Stimulated activated naive CD8-positive, alpha-beta T cell treated with anti-CD3 and anti-CD28 coated beads, Interleukin-15, amount 100 ng/mL, for 72 hours (primary cell): ENCODE data around the gene ACTL6B.
A peak's percentile ranks its signal among the peaks of the same experiment; 100 is the strongest.

Source experiments
- ATAC-seq: fragments of 150-1000 bp; cut with Tn5 transposase; 2 replicates; pipeline ENCODE4 v1.10.0; 2021; ENCODE audit warnings: mild to moderate bottlenecking, moderate library complexity
- DNase-seq, 2 donors: peaks; one replicate each; pipeline ENCODE4 v3.0.0; 2021 to 2022
- H3K27ac Mint-ChIP-seq, 2 donors: one replicate each; pipeline ENCODE4 v1.8.0; 2022; ENCODE audit warnings: mild to moderate bottlenecking in 2 of 2, mixed read lengths in 2 of 2, moderate library complexity in 2 of 2
- H3K27me3 Mint-ChIP-seq: one replicate; pipeline ENCODE4 v1.8.0; 2022; ENCODE audit warnings: mixed read lengths
- H3K4me1 Mint-ChIP-seq: one replicate; pipeline ENCODE4 v1.8.0; 2022; ENCODE audit warnings: mild to moderate bottlenecking, mixed read lengths
- H3K4me3 Mint-ChIP-seq, 2 donors: one replicate each; pipeline ENCODE4 v1.8.0; 2022; ENCODE audit warnings: mild to moderate bottlenecking in 2 of 2, mixed read lengths in 2 of 2, moderate library complexity in 1 of 2
- H3K9me3 Mint-ChIP-seq, 2 donors: one replicate each; pipeline ENCODE4 v1.8.0; 2022; ENCODE audit warnings: mixed read lengths in 2 of 2

The ACTL6B gene

DNA sequence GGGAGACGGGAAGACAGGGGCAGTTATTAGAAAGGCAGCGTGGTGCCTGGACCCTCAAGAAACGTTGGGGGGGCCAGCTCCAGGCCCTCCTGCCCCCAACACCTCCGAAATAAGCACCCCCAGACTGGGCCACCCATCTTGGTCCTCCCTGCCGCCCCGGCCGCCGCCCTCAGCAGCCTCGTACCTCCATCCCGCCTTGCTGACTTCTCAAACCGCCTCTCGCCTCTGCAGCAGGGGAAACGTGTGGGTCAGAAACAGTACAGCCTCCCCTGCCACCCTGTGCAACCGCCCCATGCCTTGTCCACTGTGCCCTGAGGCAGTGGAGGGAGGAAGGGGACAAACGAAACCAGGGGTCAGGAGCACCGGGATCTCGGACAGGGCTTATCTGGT lies 30.6 kb upstream of the ACTL6B start:
- Mint-ChIP-seq H3K27ac (no peak overlapping the region), H3K9me3 (no peaks in the 10 kb centered on the region), H3K4me3 (no peak overlapping the region), H3K27me3 (no peaks in the 10 kb centered on the region), H3K4me1 (peaks cover 50% of the 10 kb centered on the region)
- DNase-seq (no peak), ATAC-seq (no peak)

DNA sequence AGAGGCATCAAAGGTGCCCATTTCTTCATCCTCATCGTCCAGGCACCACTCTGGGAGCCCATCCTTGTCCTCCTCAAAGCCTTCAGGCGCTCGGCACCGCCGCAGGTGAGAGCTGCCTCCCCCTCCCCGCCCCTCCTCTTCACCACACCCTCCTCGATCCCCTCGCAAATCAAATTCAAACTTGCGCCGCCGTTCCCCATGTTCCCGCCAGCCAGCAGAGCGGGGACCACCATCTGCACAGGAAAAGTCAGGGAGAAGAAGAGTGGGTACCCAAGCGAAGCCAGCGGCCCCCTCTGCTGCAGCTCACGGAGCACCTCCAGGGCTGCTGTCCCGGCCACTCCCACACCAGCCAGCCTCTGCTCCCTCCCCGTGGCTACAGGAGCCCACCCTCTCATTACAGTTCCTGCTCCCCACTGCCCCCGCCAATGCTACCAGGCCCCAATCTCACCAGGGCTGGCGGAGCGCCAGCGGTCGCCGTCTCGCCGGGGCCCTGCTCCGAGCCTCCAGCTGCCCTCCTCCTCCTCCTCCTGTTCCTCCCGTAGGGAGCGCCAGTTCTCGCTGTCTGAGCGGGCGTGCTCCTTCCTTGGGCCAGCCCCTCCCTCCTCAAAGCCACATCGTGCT lies 30.1 kb upstream of the ACTL6B start:
- Mint-ChIP-seq H3K4me1 (peaks cover 50% of the 10 kb centered on the region), H3K9me3 (no peaks in the 10 kb centered on the region), H3K27ac (peak overlapping the region in 1 of 2 donors; percentile 14), H3K27me3 (no peaks in the 10 kb centered on the region), H3K4me3 (no peak overlapping the region)
- DNase-seq: no peak
- no peak for ATAC-seq

DNA sequence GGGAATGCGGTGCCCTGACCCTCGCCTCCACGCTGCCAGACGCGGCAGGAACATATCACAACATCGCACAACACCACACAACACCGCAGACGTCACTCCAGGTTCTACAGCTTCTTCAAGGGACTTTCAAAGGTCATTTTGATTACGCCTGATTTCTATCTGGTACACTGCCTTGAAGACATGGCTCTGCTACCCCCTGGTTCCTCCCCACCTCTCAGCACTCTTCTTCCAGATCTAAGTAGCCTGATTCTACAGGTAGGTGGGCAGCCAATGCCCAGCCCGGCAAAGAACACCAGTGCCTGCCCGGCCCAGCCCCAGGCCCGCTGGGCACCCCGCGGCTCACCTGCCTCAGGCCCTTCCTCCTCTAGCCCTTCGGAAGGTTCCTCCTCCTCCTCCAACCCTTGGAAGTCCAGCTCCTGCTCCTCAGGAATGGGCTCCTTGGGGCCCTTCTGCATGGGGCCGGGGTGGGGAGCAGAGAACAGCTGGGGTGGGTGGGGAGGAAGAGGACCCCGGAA lies 29.4 kb upstream of the ACTL6B start:
- H3K27ac Mint-ChIP-seq: peak overlapping the region; percentile 33 to 91
- no peaks in the 10 kb centered on the region for H3K9me3 Mint-ChIP-seq
- H3K27me3 Mint-ChIP-seq: no peaks in the 10 kb centered on the region
- no peak for DNase-seq
- no peak for ATAC-seq
- H3K4me3 Mint-ChIP-seq: no peak overlapping the region
- H3K4me1 Mint-ChIP-seq: peaks cover 52% of the 10 kb centered on the region

DNA sequence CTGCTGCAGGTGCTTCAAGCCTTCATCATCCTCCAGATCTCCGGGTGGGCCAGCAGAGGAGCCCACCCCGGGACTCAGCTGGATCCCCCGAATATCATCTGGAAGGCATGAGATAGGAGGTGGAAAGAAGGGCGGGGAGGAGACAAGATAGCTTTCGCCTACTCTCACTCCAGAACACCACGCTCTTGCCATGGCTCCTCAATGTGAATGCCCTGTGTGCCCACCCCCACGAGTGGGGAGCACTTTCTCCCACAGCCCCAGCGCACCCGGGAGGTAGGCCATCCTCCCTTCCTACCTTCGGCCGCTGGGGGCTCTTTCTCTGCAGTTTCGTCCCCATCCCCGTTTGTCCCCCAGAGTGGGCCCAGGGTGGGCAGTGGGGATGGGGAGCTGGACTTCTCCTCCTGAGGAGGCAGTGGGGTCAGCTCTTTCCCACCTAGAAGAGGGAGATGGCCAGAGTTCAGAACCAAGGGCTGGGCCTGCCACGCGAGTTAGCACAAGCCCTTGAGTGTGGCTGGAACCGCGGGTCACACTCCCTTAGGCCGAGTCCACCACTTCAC lies 28.9 kb upstream of the ACTL6B start:
- no peaks in the 10 kb centered on the region for H3K27me3 Mint-ChIP-seq
- DNase-seq (no peak), ATAC-seq (no peak)
- no peaks in the 10 kb centered on the region for H3K9me3 Mint-ChIP-seq
- H3K4me3 Mint-ChIP-seq: no peak overlapping the region
- H3K27ac Mint-ChIP-seq: peak overlapping the region in 1 of 2 donors; percentile 91
- H3K4me1 Mint-ChIP-seq: peaks cover 58% of the 10 kb centered on the region

DNA sequence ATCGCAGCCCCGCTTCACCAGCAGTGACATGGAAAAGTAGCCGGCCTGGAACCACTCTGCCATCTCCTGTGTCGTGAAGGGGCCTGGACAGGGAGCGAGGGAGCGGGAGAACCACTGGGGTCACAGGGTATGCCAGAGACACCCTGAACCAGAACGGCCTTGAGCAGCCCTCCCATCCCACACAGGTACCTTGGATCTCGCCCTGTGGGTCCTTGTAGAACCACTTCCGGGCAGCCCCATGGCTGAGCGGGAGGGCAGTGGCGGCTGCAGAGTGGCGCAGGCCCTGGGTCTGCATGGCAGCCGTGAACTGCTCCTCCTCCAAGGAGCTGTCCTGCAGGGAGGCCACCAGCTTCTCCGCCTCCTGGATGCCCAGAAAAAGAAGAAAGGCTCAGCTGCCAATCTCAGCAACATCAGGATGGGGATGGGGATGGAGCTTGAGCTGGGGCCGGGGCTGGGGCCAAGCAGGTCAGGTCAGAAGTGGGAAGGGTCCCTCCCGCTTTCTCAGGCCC lies 28.3 kb upstream of the ACTL6B start:
- no peak for ATAC-seq
- peaks cover 59% of the 10 kb centered on the region for H3K4me1 Mint-ChIP-seq

DNA sequence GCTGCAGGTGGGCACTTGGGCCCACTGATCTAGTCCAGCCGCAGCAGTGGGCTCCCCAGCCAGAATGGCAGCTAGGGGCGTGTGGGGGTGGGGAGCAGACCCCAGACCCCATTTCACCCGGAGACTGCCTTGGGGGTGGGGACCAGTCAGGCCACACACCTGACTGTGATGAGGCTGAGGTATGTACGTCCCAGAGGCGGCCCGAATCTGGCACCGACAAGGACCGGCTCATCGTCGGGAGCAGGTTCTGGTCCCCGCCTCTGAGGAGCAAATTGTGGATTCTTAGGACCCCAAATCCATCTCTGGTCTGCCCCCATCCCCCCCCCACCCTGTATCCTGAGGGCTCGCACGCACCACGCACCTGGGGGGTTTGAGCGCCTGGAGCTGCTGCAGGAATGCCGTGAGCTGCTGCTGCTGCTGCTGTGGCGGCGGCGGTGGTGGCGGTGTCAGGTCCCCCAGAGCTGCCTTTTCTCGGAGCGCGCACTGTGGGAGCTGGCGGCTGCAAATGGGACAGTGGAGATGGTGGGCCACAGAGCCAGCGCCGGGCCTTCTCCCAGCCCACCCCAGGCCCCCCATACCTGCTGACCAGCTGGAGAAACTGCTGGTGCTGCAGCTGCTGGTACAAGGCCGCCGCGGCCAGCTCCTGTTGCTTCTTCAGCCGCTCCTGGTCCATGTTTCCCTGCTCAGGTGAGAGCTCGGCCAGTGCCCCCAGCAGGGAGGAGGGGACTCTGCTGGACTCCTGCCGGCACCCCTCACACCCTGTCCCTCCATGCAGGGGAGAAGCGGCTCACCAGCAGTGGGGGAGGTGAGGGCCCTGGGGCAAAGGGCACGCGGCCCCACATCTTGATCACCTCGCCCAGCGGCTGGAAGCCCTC lies 27.6 kb upstream of the ACTL6B start:
- Mint-ChIP-seq H3K27me3 (no peaks in the 10 kb centered on the region), H3K9me3 (no peaks in the 10 kb centered on the region)
- no peak for DNase-seq

More for the DNA sequence above, 28.3 kb upstream of the ACTL6B start:
- H3K4me3 Mint-ChIP-seq: no peak overlapping the region
- no peak for DNase-seq
- no peaks in the 10 kb centered on the region for H3K27me3 Mint-ChIP-seq
- no peak overlapping the region for H3K27ac Mint-ChIP-seq
- no peaks in the 10 kb centered on the region for H3K9me3 Mint-ChIP-seq

DNA sequence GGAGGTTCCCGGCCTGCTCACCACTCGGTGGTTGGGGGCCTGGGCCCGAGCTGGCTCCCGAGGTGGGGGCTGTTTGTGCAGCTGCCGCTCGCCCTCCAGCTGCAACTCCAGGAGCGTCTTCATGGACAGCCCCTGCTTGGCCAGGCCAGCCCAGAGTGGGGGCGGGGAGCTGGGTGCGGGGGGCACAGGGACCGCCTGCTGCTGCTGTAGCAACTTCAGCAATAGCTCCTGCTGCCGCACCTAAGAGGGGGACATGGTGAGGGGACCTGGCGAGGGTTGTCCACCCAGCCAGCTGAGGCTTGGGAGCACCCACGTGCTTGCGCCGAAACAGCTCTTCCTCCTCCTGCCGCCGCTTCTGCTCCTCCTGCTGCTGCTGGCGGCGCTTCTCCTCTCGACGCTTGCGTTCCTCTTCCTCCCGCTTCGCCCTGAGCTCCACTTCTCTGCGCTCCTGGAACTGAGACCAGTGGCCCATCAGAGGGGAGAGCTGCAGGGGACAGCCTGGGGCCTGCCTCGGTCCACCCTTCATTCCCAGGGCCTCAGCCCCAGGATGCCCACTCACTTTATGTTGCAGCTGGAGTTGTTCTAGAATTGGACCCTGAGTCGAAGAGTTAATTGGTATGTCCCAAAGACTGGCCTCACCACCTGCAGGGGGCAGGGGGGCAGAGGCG lies 26.9 kb upstream of the ACTL6B start:
- peaks cover 55% of the 10 kb centered on the region for H3K4me1 Mint-ChIP-seq
- ATAC-seq: no peak
- no peak overlapping the region for H3K4me3 Mint-ChIP-seq

More for the DNA sequence above, 27.6 kb upstream of the ACTL6B start:
- Mint-ChIP-seq H3K4me1 (peaks cover 58% of the 10 kb centered on the region), H3K4me3 (no peak overlapping the region), H3K27ac (no peak overlapping the region)
- no peak for ATAC-seq

DNA sequence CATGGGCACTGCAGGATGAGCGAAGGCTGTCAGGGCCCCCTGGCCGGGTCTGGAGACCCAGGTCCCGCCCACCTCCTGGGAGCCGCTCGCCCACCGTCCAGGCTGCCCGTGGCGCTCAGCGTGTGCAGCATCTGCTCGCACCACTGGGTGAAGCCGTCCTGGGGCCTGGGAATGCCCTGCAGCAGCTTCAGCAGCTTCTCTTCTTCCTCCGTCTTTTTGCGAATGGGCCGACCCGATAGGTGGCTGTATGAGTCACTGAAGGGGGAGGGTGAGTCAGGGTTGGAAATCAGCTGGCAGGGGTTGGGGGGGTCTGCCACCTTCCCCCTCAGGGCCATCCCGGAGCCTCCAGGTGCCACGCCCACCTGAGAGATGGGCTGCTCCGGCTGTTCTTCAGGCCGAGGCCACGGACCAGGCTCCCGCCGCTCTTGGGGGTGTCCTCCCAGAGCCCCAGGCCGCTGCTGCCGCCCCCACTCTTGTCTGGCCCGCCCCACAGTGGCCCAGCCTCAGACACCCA lies 26.0 kb upstream of the ACTL6B start:
- no peak overlapping the region for H3K4me3 Mint-ChIP-seq
- no peaks in the 10 kb centered on the region for H3K27me3 Mint-ChIP-seq
- peak; percentile 10 for ATAC-seq
- DNase-seq: no peak
- H3K9me3 Mint-ChIP-seq: no peaks in the 10 kb centered on the region
- H3K27ac Mint-ChIP-seq: peak overlapping the region in 1 of 2 donors; percentile 71
- H3K4me1 Mint-ChIP-seq: peaks cover 56% of the 10 kb centered on the region

More for the DNA sequence above, 26.9 kb upstream of the ACTL6B start:
- DNase-seq: no peak
- no peaks in the 10 kb centered on the region for H3K9me3 Mint-ChIP-seq
- H3K27me3 Mint-ChIP-seq: no peaks in the 10 kb centered on the region
- H3K27ac Mint-ChIP-seq: no peak overlapping the region

DNA sequence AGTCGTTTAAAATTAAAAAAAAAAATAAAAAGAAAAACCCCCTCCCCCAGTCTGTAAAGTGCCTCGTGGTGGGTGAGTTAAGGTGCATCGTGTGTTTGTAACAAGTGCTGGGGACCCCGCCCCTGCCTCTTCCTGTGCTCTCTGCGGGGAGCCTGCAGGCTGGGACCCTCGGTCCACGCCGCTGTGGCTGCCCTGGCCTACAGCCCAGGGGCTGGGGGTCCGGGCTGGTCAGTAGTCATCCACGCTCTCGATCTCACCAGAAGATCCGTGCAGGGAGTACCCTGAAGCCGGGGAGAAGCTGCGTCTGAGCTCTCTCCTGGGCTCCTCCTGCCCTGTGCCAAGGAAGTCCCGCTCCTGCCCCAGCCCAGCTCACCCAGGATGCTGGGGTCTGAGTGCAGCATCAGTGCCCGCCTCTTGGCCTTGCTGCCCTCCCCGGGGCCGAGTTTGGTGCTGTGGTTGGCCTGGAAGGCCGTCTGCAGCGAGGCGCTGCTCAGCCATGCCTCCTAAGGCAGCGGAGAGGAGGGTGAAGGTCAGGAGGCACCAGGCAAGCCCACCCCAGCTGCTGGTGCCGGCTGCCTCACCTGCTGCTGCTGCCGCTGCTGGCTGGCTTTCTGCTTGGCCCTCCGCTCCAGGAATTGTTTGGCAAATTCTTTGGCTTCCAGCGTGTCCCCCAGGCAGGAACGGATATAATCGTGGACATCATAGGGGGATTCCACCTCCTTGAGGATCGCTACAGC lies 25.4 kb upstream of the ACTL6B start:
- Mint-ChIP-seq H3K27me3 (no peaks in the 10 kb centered on the region), H3K4me3 (no peak overlapping the region), H3K4me1 (peaks cover 60% of the 10 kb centered on the region), H3K9me3 (no peaks in the 10 kb centered on the region), H3K27ac (peak overlapping the region in 1 of 2 donors; percentile 28)
- ATAC-seq: no peak
- DNase-seq: no peak

DNA sequence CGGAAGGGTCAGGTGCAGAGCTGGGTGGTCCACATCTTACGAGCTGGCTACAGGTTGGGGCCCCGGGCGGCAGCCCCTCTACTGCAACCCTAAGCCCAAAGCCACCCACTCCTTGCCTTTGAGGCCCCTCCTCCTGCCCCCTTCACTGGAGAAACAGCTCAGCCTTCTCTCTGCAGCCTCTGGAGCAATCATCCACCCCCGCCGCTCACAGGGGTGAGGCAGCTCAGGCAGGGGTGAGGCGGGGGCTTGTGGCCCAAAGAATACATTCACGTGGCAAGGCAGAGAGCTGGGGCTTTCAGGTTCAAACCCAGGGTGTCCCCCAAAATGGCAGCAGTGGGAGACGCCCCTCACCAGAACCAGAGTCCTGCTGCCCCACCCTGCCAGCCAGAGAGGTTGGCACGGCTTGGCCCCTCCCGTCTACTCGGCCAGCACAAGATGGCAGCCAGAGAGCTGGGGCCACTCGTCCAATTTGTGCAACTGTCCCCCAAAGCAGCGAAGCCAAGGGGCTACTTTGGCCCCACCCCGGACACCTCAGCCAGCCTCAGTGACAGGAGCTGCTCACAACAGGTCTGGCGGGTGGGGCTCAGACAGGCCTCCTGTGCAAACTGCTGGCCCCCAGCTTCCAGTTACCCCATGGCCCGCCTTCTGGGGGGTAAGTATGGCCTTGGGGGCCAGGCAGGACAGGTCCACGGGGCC lies 24.5 kb upstream of the ACTL6B start:
- Mint-ChIP-seq H3K27me3 (no peaks in the 10 kb centered on the region), H3K4me3 (no peak overlapping the region), H3K4me1 (peaks cover 66% of the 10 kb centered on the region), H3K27ac (peak overlapping the region in 1 of 2 donors; percentile 66), H3K9me3 (no peaks in the 10 kb centered on the region)
- ATAC-seq (no peak), DNase-seq (no peak)

DNA sequence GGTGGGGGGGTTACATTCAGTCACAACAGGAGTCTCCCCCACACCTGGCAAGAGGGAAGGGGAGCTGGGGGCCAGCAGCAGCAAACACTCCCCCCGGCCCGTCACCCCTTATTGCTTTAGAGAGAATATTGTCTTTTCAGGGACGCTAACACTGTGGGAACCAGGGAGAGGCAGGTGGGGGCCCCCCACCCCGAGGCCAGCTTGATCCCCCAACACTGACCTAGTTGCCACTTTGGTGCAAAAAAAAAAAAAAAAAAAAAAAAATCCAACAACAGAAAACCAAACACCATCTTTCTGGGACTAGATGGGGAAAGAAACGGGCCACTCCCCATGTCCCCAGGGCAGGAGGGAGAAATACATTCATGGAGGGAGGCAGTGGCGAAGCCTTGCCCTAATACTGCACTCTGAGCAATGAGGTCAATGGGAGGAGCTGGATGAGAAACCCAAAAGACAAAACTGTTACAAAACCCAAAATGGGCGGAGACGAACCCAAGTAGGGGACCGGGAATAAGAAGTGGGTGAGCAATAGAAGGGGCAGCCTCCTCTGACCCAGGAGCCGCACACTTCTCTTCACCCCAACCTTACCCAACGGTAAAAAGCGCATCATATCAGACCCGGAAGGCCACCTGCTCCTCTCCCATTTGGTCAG lies 23.8 kb upstream of the ACTL6B start:
- Mint-ChIP-seq H3K9me3 (no peaks in the 10 kb centered on the region), H3K4me3 (no peak overlapping the region), H3K27me3 (no peaks in the 10 kb centered on the region), H3K4me1 (peaks cover 66% of the 10 kb centered on the region), H3K27ac (peak overlapping the region; percentile 67 to 81)
- DNase-seq (no peak), ATAC-seq (no peak)

DNA sequence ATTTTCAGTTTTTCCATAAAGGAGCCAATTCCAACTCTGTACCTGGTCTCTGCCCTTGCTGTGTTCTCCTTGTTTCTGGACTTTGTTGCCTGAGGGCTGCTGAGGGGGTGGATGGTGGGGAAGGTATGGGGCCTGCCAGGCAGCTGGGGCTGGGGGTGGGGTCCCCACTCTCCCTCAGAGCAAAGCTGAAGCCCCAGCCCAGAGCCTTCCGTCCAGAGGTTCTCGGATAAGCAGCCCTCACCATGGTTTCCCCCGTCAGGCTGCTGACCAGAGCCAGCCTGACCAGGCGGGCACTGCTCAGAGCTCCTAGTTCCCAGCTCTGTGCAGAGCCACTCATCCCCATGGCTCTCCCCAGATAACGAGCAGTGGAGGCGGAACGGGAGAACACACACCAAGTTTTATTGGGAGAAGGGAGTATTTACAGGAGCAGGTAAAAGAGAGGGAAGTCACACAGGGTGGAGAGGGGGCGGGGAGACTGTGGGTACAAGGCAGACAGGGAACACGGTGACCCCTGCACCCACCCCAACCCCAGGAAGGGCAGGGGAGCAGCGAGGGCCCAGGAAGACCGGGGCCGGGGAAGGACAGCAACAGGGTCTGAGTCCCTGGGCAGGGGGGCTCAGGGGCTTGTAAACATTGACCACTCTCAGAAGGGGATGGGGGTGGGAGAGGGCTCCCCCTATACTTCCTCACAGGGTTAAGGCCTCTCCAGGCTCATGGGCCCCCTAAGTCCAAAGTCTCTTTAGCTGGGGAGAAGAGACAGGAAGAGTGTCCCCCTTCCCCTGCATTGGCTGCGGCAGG lies 23.1 kb upstream of the ACTL6B start:
- Mint-ChIP-seq H3K27ac (peak overlapping the region; percentile 38 to 62), H3K9me3 (no peaks in the 10 kb centered on the region), H3K4me3 (no peak overlapping the region), H3K4me1 (peaks cover 66% of the 10 kb centered on the region), H3K27me3 (no peaks in the 10 kb centered on the region)
- no peak for DNase-seq
- ATAC-seq: no peak

DNA sequence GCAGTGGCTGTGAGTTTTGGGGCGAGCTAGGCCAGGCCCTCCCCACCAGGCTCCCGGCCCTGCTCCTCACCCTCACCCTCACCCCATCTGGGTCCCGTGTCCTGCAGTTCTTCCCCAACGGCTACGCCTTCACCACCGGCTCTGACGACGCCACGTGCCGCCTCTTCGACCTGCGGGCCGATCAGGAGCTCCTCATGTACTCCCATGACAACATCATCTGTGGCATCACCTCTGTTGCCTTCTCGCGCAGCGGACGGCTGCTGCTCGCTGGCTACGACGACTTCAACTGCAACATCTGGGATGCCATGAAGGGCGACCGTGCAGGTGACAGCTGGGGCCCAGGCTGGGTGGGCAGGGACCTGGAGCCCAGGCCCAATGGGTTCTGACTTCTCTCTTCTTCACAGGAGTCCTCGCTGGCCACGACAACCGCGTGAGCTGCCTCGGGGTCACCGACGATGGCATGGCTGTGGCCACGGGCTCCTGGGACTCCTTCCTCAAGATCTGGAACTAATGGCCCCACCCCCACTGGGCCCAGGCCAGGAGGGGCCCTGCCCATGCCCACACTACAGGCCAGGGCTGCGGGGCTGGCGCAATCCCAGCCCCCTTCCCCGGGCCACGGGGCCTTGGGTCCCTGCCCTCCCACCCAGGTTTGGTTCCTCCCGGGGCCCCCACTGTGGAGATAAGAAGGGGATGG lies 22.2 kb upstream of the ACTL6B start:
- no peak for DNase-seq
- H3K27ac Mint-ChIP-seq: peak overlapping the region in 1 of 2 donors; percentile 92
- H3K4me1 Mint-ChIP-seq: peaks cover 65% of the 10 kb centered on the region
- H3K4me3 Mint-ChIP-seq: peak overlapping the region in 1 of 2 donors; percentile 19
- ATAC-seq: no peak
- H3K27me3 Mint-ChIP-seq: no peaks in the 10 kb centered on the region
- H3K9me3 Mint-ChIP-seq: no peaks in the 10 kb centered on the region
